CD4-positive, alpha-beta T cell treated with Interleukin-2 at 100 ng/mL for 4 hours (primary cell): Measurements from ENCODE around the gene ZNF627.
"Not testable (repeated sequence)": the region's sequence is repeated elsewhere in the genome, so short reads cannot be mapped to it uniquely, and the experiment has no call there.

Experiments used
- DNase-seq: peaks from one replicate; pipeline ENCODE4 v3.0.0-alpha.2; 2020; ENCODE audit warnings: low spot score

The ZNF627 gene

DNA sequence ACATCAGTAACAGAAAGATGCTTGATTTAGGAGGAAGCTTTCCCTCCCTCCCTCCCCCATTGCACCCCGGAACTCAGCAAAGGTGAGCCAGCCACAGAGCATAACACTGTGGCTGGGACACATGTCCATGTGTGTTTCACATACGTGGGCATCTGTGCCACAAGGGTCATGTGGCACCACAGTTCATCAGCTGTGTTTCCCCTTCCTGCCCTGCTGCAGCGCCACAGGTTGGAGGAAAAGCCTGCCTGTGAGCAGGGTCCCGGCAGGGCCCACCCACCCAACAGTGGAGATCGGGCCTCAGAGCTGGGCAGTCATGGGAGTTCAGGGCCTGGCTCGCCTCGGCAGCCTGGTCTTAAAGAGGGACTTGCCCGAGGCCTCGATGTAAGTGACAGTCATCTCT, 22.6 kb upstream of the ZNF627 start:
- no peak for DNase-seq

- DNase-seq = no peak
Measured at GRCh38 chr19:11576227-11576626, 21.1 kb upstream of the ZNF627 start.

GRCh38 chr19:11577451-11578257, 19.6 kb upstream of the ZNF627 start, which contains the start of gene ACP5:
ACP5 (minus strand) TSS chr19:11577645; CDS start chr19:11577317, 328 bp downstream.
- DNase-seq = no peak

GRCh38 chr19:11578258-11579142, 18.8 kb upstream of the ZNF627 start:
- peak; percentile 30 for DNase-seq

- DNase-seq = no peak
Measured at GRCh38 chr19:11580116-11580515, 17.2 kb upstream of the ZNF627 start.

DNA sequence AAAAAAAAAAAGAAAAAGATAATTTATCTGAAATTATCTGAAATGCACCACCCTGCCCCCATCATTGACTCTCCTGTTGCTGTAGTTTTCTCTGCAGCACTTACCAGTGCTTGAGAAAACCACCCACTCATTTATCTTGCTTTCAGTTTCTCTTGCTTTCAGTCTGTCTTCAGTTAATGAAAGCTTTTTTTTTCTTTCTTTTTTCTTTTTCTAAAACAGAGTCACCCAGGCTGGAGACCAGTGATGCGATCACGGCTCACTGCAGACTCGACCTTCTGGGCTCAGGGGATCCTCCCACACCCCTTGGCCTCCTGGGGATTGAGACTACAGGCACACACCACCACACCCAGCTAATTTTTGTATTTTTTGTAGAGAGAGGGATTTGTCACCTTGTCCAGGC, 15.5 kb upstream of the ZNF627 start:
- DNase-seq = peak; percentile 53

- DNase-seq = no peak
Measured at GRCh38 chr19:11586331-11586730, 11.0 kb upstream of the ZNF627 start.

DNA sequence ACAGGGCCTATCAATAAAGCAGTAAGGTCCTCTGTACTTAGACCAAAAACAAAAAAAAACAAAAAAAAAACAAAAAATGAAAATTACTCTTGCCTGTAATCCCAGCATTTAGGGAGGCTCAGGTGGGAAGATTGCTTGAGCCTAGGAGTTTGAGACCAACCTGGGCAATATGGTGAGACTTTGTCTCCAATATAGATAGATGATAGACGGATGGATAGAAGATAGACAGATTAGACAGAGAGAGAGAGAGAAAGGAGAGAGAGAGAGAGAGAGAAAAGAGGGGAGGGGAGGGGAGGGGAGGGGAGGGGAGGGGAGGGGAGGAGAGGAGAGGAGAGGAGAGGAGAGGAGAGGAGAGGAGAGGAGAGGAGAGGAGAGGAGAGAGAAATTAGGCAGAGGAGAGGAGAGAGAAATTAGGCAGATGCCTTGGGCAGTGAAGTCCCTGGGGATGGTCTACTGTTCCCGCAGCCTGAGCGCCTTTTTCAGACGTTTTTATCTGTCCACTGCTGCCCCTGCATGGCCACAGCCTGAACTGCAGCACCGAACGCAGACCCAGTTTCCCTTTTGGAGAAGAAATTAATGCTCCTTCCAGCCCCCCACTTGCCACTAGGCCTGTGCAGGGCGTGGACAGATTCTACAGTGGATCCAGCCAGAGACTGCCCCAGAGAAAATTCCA, 9.8 kb upstream of the ZNF627 start:
- peak; percentile 80 for DNase-seq

- DNase-seq = no peak
Measured at GRCh38 chr19:11587975-11588631, 9.2 kb upstream of the ZNF627 start.

GRCh38 chr19:11594084-11594483, 3.2 kb upstream of the ZNF627 start:
- DNase-seq = no peak

GRCh38 chr19:11596156-11596555, 1.1 kb upstream of the ZNF627 start:
- no peak for DNase-seq

GRCh38 chr19:11598103-11598483, 810 bp downstream of the ZNF627 start:
- DNase-seq = no peak

DNA sequence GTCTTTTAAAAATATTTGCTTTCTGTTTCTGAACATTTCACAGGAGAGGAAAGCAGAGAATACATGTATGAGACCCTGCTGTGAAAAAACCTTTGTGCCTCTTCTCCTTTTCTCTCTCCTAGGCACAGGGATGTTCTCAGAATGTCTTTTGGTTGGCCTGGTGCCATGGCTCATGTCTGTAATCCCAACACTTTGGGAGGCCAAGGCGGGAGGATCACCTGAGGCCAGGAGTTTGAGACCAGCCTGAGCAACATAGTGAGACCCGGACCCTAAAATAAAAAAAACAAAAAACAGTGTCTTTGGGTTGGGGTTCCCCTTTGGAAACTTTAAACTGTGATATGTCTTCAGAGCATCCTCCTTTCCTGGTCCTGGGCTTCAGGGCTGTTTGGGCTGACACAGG, 1.5 kb downstream of the ZNF627 start:
- DNase-seq = no peak

DNA sequence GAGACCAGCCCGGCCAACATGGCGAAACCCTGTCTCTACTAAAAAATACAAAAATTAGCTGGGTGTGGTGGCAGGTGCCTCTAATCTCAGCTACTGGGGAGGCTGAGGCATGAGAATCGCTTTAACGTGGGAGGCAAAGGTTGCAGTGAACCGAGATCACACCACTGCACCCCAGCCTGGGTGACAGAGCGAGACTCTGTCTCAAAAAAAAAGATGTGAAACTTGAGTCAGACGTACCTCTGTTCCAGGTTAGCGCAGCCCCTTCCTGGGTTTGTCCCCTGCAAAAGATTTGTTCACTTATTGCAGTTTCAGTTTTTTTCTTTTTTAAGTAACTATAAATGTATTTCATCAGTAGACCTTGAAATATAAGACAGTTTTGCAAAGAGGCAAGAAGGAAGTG, 2.4 kb downstream of the ZNF627 start:
- not testable (repeated sequence) for DNase-seq

- no peak for DNase-seq
Measured at GRCh38 chr19:11606484-11606883, 9.2 kb downstream of the ZNF627 start.

DNA sequence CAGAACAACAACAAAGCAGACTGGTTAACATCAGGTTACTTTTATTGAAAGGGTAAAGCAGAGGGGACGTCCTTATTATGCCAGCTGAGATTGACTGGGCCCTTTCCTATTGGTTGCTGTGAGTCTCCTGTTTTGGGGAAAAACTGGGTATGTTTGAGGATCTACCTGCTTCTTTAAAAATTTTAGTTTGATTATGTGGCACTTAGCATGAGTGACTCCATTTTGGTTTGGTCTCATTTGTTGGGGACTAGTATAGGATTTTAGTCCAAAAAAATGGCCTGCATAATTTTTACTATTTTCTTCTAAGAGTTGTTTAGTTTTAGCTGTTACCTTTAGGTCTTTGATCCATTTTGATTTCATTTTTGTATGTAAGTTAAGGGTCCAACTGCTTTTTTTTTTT, 14.4 kb downstream of the ZNF627 start:
- DNase-seq = no peak

DNA sequence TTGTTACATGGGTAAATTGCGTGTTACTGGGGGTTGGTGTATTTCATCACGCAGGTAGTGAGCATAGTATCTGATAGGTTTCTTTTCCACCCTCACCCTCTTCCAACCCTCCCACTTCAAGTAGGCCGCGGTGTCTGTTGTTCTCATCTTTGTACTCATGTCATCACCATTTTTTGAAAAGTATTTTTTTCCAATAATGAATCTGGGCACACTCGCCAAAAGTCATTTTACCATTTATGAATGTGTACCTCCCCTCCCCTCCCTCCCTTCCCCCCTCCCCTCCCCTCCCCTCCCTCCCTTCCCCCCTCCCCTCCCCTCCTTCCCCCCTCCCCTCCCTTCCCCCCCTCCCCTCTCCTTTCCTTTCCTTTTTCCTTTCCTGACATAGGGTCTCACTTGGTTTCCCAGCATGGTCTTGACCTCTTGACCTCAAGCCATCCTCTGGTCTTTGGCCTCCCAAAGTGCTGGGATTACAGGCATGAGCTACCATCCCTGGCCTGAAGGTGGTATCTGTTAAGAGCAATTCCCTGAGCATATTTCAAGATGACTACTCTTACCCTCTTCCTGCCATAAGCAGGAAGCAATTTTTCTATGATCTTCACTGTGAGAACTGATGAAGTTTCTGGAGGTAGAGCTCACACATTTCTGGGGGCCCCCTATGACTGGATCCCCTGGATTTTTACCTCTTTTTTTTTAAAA, 15.7 kb downstream of the ZNF627 start:
- DNase-seq = no peak

DNA sequence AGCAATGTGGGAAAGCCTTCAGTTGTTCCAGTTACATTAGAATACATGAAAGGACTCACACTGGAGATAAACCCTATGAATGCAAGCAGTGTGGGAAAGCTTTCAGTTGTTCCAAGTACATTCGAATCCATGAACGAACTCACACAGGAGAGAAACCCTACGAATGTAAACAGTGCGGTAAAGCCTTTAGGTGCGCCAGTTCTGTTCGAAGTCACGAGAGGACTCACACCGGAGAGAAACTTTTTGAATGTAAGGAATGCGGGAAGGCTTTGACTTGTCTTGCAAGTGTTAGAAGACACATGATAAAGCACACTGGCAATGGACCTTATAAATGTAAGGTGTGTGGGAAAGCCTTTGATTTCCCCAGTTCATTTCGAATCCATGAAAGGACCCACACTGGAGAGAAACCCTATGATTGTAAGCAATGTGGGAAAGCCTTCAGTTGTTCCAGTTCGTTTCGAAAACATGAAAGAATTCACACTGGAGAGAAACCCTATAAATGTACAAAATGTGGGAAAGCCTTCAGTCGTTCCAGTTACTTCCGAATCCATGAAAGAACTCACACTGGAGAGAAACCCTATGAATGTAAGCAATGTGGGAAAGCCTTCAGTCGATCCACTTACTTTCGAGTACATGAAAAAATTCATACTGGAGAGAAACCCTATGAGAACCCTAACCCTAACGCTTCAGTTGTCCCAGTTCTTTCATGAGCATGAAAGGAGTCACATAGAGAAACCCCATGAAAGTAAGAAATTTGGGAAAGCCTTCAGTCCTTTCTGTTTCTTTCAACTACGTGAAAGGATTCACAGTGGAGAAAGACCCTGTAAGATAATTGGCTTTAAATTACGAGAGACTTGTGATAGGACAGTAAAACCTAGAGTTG, 20.1 kb downstream of the ZNF627 start:
- DNase-seq = no peak

- no peak for DNase-seq
Measured at GRCh38 chr19:11620553-11620952, 23.3 kb downstream of the ZNF627 start.

GRCh38 chr19:11622401-11622800, 25.1 kb downstream of the ZNF627 start:
- not testable (repeated sequence) for DNase-seq
